ENCODE data around the gene SMAD6.
A peak's percentile ranks its signal among the peaks of the same experiment; 100 is the strongest.

SMAD6 gene

GRCh38 chr15:66783314-66783713 is 81.3 kb downstream of the SMAD6 start:
- Mint-ChIP-seq H3K27ac (peak overlapping the region; percentile 54), H3K4me1 (peaks cover 70% of the 10 kb centered on the region), H3K27me3 (ENCODE audit: low read depth, poor library complexity) (peaks cover 8% of the 10 kb centered on the region), H3K36me3 (ENCODE audit: low read depth) (peaks cover 11% of the 10 kb centered on the region), H3K4me3 (no peak overlapping the region), H3K9me3 (no peaks in the 10 kb centered on the region)
- DNase-seq = no peak
- TF ChIP-seq, protein P1, sequence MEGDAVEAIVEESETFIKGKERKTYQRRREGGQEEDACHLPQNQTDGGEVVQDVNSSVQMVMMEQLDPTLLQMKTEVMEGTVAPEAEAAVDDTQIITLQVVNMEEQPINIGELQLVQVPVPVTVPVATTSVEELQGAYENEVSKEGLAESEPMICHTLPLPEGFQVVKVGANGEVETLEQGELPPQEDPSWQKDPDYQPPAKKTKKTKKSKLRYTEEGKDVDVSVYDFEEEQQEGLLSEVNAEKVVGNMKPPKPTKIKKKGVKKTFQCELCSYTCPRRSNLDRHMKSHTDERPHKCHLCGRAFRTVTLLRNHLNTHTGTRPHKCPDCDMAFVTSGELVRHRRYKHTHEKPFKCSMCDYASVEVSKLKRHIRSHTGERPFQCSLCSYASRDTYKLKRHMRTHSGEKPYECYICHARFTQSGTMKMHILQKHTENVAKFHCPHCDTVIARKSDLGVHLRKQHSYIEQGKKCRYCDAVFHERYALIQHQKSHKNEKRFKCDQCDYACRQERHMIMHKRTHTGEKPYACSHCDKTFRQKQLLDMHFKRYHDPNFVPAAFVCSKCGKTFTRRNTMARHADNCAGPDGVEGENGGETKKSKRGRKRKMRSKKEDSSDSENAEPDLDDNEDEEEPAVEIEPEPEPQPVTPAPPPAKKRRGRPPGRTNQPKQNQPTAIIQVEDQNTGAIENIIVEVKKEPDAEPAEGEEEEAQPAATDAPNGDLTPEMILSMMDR (IDR thresholded peaks at IDR 0.05) = no peak

GRCh38 chr15:66783725-66784124 is 81.7 kb downstream of the SMAD6 start:
- Mint-ChIP-seq H3K9me3 (no peaks in the 10 kb centered on the region), H3K27ac (no peak overlapping the region), H3K27me3 (ENCODE audit: low read depth, poor library complexity) (peaks cover 8% of the 10 kb centered on the region), H3K4me1 (peaks cover 65% of the 10 kb centered on the region), H3K36me3 (ENCODE audit: low read depth) (peaks cover 11% of the 10 kb centered on the region), H3K4me3 (no peak overlapping the region)
- TF ChIP-seq, protein P1 (IDR thresholded peaks at IDR 0.05) = no peak
- DNase-seq = no peak

DNA sequence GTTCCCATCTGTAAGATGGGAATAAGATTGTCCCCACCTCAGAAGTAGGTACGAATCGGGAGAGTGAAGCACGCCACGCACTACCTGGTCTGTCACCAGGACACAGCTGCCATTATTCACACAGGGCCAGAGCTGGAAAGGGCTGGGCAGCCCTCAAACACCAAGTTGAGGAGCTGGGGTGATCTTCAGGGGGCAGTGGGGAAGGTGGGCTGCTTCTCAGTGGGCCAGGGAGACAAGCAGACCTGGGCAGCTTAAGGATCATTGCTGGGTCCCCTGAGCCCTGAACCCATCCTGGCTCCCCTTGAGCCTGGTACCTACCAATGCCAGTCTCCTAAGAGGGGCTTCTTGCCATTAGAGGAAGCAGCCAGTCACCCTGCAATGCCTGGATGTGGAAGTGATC is 82.1 kb downstream of the SMAD6 start:
- H3K4me3 Mint-ChIP-seq = no peak overlapping the region
- peaks cover 11% of the 10 kb centered on the region for H3K36me3 Mint-ChIP-seq (ENCODE audit: low read depth)
- peaks cover 8% of the 10 kb centered on the region for H3K27me3 Mint-ChIP-seq (ENCODE audit: low read depth, poor library complexity)
- peaks cover 61% of the 10 kb centered on the region for H3K4me1 Mint-ChIP-seq
- H3K27ac Mint-ChIP-seq = no peak overlapping the region
- TF ChIP-seq, protein P1 (IDR thresholded peaks at IDR 0.05) = no peak
- no peak for DNase-seq
- no peaks in the 10 kb centered on the region for H3K9me3 Mint-ChIP-seq

DNA sequence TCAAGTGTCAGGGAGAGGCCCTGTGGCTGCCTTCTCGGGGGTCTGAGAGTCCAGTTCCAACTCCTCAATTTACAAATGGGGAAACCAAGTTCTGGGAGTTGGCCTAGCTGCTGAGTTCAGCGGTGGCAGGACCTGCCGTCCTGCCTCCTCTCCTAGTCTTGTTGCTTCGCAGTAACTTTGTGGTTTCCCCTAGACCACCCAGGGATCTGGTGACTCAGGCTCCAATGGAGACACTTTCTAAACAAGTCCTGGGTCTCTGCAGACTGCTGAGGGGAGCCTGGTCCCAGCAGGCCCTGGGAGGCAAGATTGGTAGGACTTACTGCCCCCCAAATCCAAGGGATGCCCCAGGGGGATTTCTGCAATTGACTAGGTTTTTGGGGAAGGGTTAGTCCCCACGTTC is 83.6 kb downstream of the SMAD6 start:
- peaks cover 8% of the 10 kb centered on the region for H3K27me3 Mint-ChIP-seq (ENCODE audit: low read depth, poor library complexity)
- peaks cover 11% of the 10 kb centered on the region for H3K36me3 Mint-ChIP-seq (ENCODE audit: low read depth)
- peaks cover 47% of the 10 kb centered on the region for H3K4me1 Mint-ChIP-seq
- no peak overlapping the region for H3K4me3 Mint-ChIP-seq
- H3K9me3 Mint-ChIP-seq = no peaks in the 10 kb centered on the region
- H3K27ac Mint-ChIP-seq = peak overlapping the region; percentile 74
- TF ChIP-seq, protein P1 (IDR thresholded peaks at IDR 0.05) = no peak
- DNase-seq = no peak

- H3K27ac Mint-ChIP-seq = peak overlapping the region; percentile 74
- peaks cover 47% of the 10 kb centered on the region for H3K4me1 Mint-ChIP-seq
- H3K27me3 Mint-ChIP-seq (ENCODE audit: low read depth, poor library complexity) = peaks cover 8% of the 10 kb centered on the region
- no peaks in the 10 kb centered on the region for H3K9me3 Mint-ChIP-seq
- TF ChIP-seq, protein P1 (IDR thresholded peaks at IDR 0.05) = no peak
- DNase-seq = no peak
- peaks cover 11% of the 10 kb centered on the region for H3K36me3 Mint-ChIP-seq (ENCODE audit: low read depth)
- H3K4me3 Mint-ChIP-seq = no peak overlapping the region
Measured at GRCh38 chr15:66786222-66786621, 84.2 kb downstream of the SMAD6 start.

DNA sequence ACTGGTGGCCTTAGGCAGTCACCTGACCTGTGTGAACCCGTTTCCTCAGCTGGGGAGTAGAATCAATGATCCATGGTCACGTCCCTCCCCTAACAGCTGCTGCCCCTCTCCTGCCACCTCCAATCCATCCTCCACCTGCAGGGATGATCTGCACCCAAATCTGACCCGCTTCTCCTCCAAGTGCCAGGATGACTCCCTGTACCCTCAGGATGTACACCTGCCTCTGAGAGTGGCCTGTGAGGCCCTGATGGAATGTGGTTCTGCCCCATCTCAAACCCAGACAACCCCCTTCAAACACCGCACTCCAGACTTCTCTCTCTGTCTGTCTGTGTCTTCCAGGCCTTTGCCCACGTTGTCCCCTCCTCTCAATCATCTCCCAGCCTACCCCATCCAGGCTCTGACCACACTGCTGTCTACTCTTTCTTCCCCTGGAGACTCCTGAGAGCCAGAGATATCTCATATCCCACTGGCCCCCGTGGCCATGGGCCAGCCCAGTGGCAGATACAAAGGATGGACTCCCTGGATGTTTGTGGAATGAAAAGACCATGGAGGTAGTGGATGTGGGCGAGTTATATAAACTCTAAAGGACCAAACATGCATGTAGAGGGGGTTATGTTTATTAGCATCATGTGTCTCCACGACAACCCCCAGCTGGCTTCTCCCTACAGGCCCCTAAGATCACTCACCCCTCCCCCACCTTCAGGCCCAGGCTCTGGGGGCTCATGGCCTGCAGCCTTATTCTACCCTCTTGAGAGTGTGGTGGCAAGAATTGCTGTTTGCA is 84.9 kb downstream of the SMAD6 start:
- Mint-ChIP-seq H3K4me1 (peaks cover 47% of the 10 kb centered on the region), H3K4me3 (no peak overlapping the region), H3K27me3 (ENCODE audit: low read depth, poor library complexity) (peaks cover 8% of the 10 kb centered on the region), H3K27ac (peak overlapping the region; percentile 9), H3K36me3 (ENCODE audit: low read depth) (peaks cover 11% of the 10 kb centered on the region), H3K9me3 (no peaks in the 10 kb centered on the region)
- TF ChIP-seq, protein P1 (IDR thresholded peaks at IDR 0.05) = no peak
- no peak for DNase-seq
